Parathyroid adenoma (tissue), 2 donors: ENCODE data around the gene MRLN.
A peak's percentile ranks its signal among the peaks of the same experiment; 100 is the strongest.

ENCODE experiments used
- H2AFZ ChIP-seq: fragments of 300-600 bp; sonication (generic); one replicate; pipeline ENCODE4 v1.7.0; 2017; ENCODE audit warnings: antibody characterized with exemption, mild to moderate bottlenecking
- H3K27ac ChIP-seq: fragments of 300-600 bp; sonication (generic); one replicate; pipeline ENCODE4 v1.7.0; 2017
- H3K27me3 ChIP-seq: fragments of 300-600 bp; sonication (generic); one replicate; pipeline ENCODE4 v1.7.0; 2017; ENCODE audit warnings: low read length; ENCODE audit not compliant: control insufficient read depth, insufficient read depth
- H3K36me3 ChIP-seq: fragments of 300-600 bp; sonication (generic); one replicate; pipeline ENCODE4 v1.7.0; 2017; ENCODE audit warnings: low read length; ENCODE audit not compliant: control insufficient read depth, insufficient read depth
- H3K4me1 ChIP-seq: fragments of 300-600 bp; sonication (generic); one replicate; pipeline ENCODE4 v1.7.0; 2017; ENCODE audit warnings: control low read depth
- H3K4me2 ChIP-seq: fragments of 300-600 bp; sonication (generic); one replicate; pipeline ENCODE4 v1.7.0; 2017; ENCODE audit warnings: low read length
- H3K4me3 ChIP-seq: fragments of 300-600 bp; sonication (generic); one replicate; pipeline ENCODE4 v1.7.0; 2017; ENCODE audit warnings: low read depth, low read length
- H3K79me2 ChIP-seq: fragments of 300-600 bp; sonication (generic); one replicate; pipeline ENCODE4 v1.7.0; 2017; ENCODE audit warnings: control low read depth
- H3K9ac ChIP-seq: fragments of 300-600 bp; sonication (generic); one replicate; pipeline ENCODE4 v1.7.0; 2017; ENCODE audit warnings: mild to moderate bottlenecking
- H3K9me3 ChIP-seq: fragments of 300-600 bp; sonication (generic); one replicate; pipeline ENCODE4 v1.7.0; 2017; ENCODE audit warnings: low read length; ENCODE audit not compliant: control insufficient read depth
- CTCF ChIP-seq: fragments of 300-600 bp; sonication (generic); IDR thresholded peaks from one replicate; pipeline ENCODE4 v1.7.0; 2017; ENCODE audit warnings: antibody characterized with exemption, mild to moderate bottlenecking
- donor health status: primary hyperparathyroidism.

MRLN gene

GRCh38 chr10:59713196-59713821, 39.9 kb downstream of the MRLN start:
- Histone ChIP-seq H3K4me1 (no peaks in the 10 kb centered on the region), H3K4me3 (no peak overlapping the region), H3K9me3 (no peaks in the 10 kb centered on the region), H3K79me2 (no peaks in the 10 kb centered on the region), H3K36me3 (no peaks in the 10 kb centered on the region), H3K4me2 (no peak overlapping the region), H3K27ac (no peak overlapping the region), H3K9ac (no peak overlapping the region), H2AFZ (no peak overlapping the region), H3K27me3 (no peaks in the 10 kb centered on the region)
- no peak for TF ChIP-seq CTCF

DNA sequence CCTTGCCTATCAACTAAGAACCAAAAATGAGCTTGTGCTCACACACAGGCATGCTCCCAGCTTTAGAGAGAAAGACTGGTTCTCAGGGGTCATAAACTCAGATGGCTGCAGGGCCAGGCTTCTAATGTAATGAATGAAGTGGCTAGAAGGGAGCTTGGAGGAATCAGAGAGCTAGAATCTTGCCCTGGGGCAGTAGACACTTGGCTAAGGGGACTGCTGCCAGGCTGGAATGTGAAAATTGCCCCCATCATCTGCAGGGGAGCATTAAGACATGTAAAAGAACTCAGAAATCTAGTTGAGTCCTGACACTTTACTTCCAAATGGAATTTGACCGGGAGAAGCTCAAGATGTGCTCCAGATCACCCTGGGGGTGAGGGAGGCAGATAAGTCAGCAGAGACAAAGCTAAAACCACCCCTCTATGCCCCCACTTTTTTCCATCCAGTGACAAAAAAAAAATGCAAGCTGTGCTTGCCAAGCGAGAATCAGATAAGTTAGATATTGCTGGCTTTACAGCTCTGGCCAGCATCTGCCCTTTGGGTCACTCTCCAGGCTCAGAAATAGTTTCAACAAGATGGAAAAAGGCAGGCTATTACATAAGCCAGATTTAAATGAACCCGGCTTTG, 41.3 kb downstream of the MRLN start:
- no peaks in the 10 kb centered on the region for H3K4me1 ChIP-seq
- peak overlapping the region; percentile 2 for H2AFZ ChIP-seq
- H3K9me3 ChIP-seq, result no peaks in the 10 kb centered on the region
- no peak overlapping the region for H3K4me3 ChIP-seq
- H3K4me2 ChIP-seq, result peak overlapping the region; percentile 19
- peak overlapping the region; percentile 8 for H3K27ac ChIP-seq
- no peaks in the 10 kb centered on the region for H3K27me3 ChIP-seq
- no peaks in the 10 kb centered on the region for H3K79me2 ChIP-seq
- no peak overlapping the region for H3K9ac ChIP-seq
- no peaks in the 10 kb centered on the region for H3K36me3 ChIP-seq
- no peak for TF ChIP-seq CTCF

DNA sequence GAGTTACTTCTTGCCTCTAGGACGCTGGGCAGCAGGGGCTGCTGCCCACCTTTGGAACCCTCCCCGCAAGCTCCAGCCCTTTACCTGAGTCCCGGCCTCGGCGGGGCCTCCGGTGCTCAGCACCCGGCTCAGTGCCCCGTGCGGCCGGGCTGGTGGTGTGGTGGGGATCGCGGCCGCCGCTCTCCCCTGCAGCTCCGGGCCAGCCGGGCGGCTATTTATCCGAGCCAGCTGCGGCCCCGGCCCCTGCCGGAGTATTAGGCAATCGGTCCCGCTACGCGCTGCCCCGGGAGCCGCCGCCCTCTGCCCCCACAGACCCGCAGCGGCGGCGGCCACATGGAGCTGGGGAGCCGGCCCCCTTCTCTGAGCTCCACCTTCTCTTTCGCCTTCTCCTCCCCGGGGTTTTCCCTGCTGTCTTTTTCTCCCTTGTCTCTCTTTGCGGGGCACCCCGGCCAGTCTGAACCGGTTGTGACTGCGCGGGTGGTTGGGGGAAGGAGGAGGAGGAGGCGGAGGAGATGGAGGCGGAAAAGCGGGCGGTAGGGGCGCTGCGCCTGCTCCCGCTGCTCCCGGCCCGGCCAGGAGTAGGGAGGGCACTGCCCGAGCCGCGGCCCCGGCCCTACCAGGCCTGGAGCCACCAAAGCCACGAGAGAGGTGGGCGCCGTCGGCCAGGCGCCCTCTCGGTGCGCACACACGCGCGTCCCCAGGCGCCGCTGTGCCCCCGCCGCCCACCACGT, 43.7 kb downstream of the MRLN start, which contains the start of gene SLC16A9:
TSS of gene SLC16A9 (minus strand) at position 456 of the 731 bp plus-strand sequence. CDS start 25,559 bp downstream, outside the sequence.
- Histone ChIP-seq H3K4me1 (no peaks in the 10 kb centered on the region), H2AFZ (peak within 1 kb of the TSS; percentile 79), H3K36me3 (no peaks in the 10 kb centered on the region), H3K27me3 (no peaks in the 10 kb centered on the region), H3K27ac (peak within 1 kb of the TSS; percentile 40), H3K9me3 (no peaks in the 10 kb centered on the region), H3K79me2 (no peaks in the 10 kb centered on the region), H3K4me3 (peak within 1 kb of the TSS; percentile 66), H3K4me2 (peak within 1 kb of the TSS; percentile 76), H3K9ac (no peak within 1 kb of the TSS)
- peak; percentile 40 for TF ChIP-seq CTCF

DNA sequence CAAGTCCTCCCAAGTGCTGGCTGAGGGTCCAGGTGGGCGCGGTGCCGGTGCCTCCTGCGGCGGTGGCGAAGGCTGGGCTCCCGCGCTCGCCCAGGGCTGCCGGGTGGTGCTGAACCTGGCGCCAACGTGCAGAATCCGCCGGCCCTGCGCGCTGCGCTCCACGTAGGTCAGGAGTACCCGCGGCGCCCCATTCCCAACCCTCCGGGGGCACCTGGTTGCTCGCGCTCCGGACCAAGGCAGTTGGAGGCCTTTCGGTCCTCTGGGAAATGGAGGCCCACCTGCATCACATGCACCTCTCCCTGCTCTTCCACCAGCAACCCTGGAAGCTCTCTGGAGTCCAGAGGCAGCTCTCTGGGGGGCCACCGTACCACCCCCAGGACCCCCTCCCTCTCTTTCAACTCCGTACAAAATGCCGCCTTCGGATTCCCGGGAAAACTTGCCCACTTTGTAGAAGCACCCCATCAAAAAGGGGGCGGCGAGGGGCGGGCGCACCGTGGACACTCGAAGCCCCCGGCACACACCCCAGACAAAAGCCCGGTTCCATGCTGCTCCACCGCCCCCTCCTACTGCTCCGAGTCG, 44.4 kb downstream of the MRLN start:
- peaks cover 3% of the 10 kb centered on the region for H3K79me2 ChIP-seq
- no peaks in the 10 kb centered on the region for H3K36me3 ChIP-seq
- H2AFZ ChIP-seq, result peak overlapping the region; percentile 79
- H3K4me3 ChIP-seq, result peak overlapping the region; percentile 66
- TF ChIP-seq CTCF, result no peak
- no peaks in the 10 kb centered on the region for H3K4me1 ChIP-seq
- H3K27me3 ChIP-seq, result no peaks in the 10 kb centered on the region
- no peaks in the 10 kb centered on the region for H3K9me3 ChIP-seq
- H3K27ac ChIP-seq, result peak overlapping the region; percentile 40
- H3K4me2 ChIP-seq, result peak overlapping the region; percentile 76
- no peak overlapping the region for H3K9ac ChIP-seq
